Psoas muscle (tissue), 8 donors: ENCODE results near the gene B3GNT7. TPM values are rescaled to one million over a fixed set of nuclear protein-coding genes. Genes with fewer than 3 reads are reported as not detected.
"Not testable (repeated sequence)": the region's sequence is repeated elsewhere in the genome, so short reads cannot be mapped to it uniquely, and the experiment has no call there.

ENCODE experiments used
- ATAC-seq, 4 donors: fragments of 200-7000 bp; cut with Tn5 transposase; one replicate each; pipeline ENCODE4 v1.9.1; 2020; ENCODE audit warnings: moderate library complexity in 3 of 4, mild to moderate bottlenecking in 2 of 4
- DNase-seq, 2 donors: peaks; one replicate each; pipeline ENCODE4 v3.0.0-alpha.2; 2020
- H3K27ac ChIP-seq: fragments of 200-600 bp; one replicate; pipeline ENCODE4 v1.8.0; 2022
- H3K27me3 ChIP-seq, 3 donors: fragments of 200-600 bp in 1 of 3; one replicate each; pipeline versions ENCODE4 v1.6.1 to v1.8.0; 2013 to 2022; ENCODE audit warnings: low read length in 2 of 3, mild to moderate bottlenecking in 2 of 3, moderate library complexity in 1 of 3; ENCODE audit not compliant: insufficient read depth in 3 of 3
- H3K36me3 ChIP-seq, 2 donors: fragments of 200-600 bp in 1 of 2; one replicate each; pipeline versions ENCODE4 v1.6.1 to v1.8.0; 2013 to 2022; ENCODE audit warnings: low read depth in 1 of 2, mild to moderate bottlenecking in 1 of 2, moderate library complexity in 1 of 2; ENCODE audit not compliant: insufficient read depth in 1 of 2
- H3K4me1 ChIP-seq: fragments of 200-600 bp; one replicate; pipeline ENCODE4 v1.8.0; 2022
- H3K4me3 ChIP-seq: fragments of 200-600 bp; one replicate; pipeline ENCODE4 v1.8.0; 2022; ENCODE audit warnings: mild to moderate bottlenecking
- H3K9me3 ChIP-seq: fragments of 200-600 bp; one replicate; pipeline ENCODE4 v1.8.0; 2022
- WGBS, 3 donors: extraction: QIAGEN DNeasy Blood & Tissue Kit; methylation state at CpG; one replicate each; pipeline versions ENCODE4 v1.1.6 to v1.1.7; 2013; 5-methylcytosine and 5-hydroxymethylcytosine counted together
- intact Hi-C, 2 donors: fragments of 100-400 bp; cut with DNase I; formaldehyde crosslinking; loops; one replicate each; pipeline versions ENCODE4 v1.11.0 to v1.14.2; 2022
- polyA plus RNA-seq, 3 donors: library from polyadenylated mRNA; stranded (reverse); fragments of 200-250 nt; gene quantifications; one replicate each; pipeline ENCODE4 v1.2.3, GENCODE V29; 2013
- total RNA-seq, 4 donors: library from RNA; stranded (reverse); fragmentation: NEBNext Ultra II Directional in 2 of 4; extraction: Animal tissue kit (Norgen Biotek cat#: 25700) in 2 of 4; gene quantifications; one replicate each; pipeline versions ENCODE4 v1.2.1 to v1.2.4, GENCODE V29; 2021 to 2023
- TF ChIP-seq, protein P1 (sequence below): fragments of 200-600 bp; IDR thresholded peaks from one replicate; pipeline ENCODE4 v1.8.0; 2022; ENCODE audit warnings: antibody characterized with exemption
- donor health status: healthy with polysubstance abuse.
- donor health status: DM: no; HTN: no; CAD: no; lungs with moderate emphysema.
- donor health status: Bipolar disorder and iron deficiency.
- donor health status: healthy.
- donor health status: DM: yes; HTN: yes; CAD: no.
- donor health status: DM: no; HTN: no; CAD: no.
- donor health status: DM: no; HTN: no; CAD: no.
- donor health status: DM: yes; HTN: yes; CAD: no.

Gene B3GNT7
- total and polyA plus RNA-seq, 7 donors: 0.03 to 1.7 (median 0.29) TPM

DNA sequence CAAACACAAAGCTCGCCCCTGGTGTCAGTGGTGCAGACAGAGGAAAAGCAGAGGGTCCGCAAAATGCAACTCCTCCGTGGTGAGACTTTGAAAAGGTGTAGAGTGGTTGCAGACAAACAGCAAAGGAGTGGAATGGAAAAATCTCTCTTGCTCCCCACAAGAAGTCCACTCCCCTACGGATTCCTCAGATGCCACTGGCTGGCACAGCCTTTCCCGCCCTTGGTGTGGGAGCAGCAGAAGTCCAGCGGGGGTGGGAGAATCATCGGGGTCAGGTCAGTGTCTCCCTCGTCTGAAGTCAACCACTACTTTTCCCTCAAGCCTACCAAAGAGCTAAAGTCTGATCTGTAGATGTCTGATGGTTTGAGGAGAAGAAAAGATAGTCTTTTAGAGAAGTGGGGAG, 22.3 kb upstream of the B3GNT7 start:
- Histone ChIP-seq H3K9me3 (no peaks in the 10 kb centered on the region), H3K4me1 (no peaks in the 10 kb centered on the region), H3K36me3 (no peaks in the 10 kb centered on the region), H3K27ac (no peak overlapping the region), H3K27me3 (peaks cover 0 to 5% (median 0%) of the 10 kb centered on the region in 3 donors), H3K4me3 (no peak overlapping the region)
- TF ChIP-seq, protein P1, sequence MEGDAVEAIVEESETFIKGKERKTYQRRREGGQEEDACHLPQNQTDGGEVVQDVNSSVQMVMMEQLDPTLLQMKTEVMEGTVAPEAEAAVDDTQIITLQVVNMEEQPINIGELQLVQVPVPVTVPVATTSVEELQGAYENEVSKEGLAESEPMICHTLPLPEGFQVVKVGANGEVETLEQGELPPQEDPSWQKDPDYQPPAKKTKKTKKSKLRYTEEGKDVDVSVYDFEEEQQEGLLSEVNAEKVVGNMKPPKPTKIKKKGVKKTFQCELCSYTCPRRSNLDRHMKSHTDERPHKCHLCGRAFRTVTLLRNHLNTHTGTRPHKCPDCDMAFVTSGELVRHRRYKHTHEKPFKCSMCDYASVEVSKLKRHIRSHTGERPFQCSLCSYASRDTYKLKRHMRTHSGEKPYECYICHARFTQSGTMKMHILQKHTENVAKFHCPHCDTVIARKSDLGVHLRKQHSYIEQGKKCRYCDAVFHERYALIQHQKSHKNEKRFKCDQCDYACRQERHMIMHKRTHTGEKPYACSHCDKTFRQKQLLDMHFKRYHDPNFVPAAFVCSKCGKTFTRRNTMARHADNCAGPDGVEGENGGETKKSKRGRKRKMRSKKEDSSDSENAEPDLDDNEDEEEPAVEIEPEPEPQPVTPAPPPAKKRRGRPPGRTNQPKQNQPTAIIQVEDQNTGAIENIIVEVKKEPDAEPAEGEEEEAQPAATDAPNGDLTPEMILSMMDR: no peak
- ATAC-seq (no peak), DNase-seq (no peak)
- 90 to 91% (median 90%) methylated on average over 8 of the region's 8 CpGs for whole genome bisulfite sequencing, 3 donors
- intact Hi-C loops: no loop called here

DNA sequence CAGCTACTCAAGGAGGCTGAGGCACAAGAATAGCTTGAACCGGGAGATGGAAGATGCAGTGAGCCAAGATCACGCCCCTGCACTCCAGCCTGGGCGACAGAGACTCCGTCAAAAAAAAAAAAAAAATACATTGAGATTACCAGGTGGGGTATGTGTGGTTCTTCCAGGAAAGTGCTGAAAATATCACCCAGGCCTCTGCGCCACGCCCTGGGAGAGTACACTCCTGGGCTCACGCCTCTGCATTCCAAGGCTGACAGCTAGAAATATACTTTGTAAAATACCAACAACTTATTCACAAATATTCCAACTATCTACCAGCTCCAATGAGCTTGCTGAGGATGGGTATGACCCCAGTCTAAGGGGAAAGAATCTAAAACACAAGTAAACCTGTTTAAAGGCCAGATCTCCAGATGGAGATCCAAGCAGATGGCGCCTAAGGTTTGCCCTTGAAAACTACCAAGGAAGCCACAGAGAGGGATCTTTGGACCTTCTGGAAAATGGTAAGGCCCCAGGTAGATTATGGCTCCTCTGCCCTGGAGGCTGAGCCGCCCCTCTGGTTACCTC, 21.6 kb upstream of the B3GNT7 start:
- Histone ChIP-seq H3K9me3 (no peaks in the 10 kb centered on the region), H3K27me3 (peaks cover 0 to 5% (median 0%) of the 10 kb centered on the region in 3 donors), H3K4me1 (no peaks in the 10 kb centered on the region), H3K36me3 (no peaks in the 10 kb centered on the region), H3K4me3 (no peak overlapping the region), H3K27ac (no peak overlapping the region)
- ATAC-seq (no peak), DNase-seq (no peak)
- WGBS, 3 donors: 94 to 96% (median 95%) methylated on average over 9 of the region's 9 CpGs
- intact Hi-C loops: no loop called here
- TF ChIP-seq, protein P1: no peak

DNA sequence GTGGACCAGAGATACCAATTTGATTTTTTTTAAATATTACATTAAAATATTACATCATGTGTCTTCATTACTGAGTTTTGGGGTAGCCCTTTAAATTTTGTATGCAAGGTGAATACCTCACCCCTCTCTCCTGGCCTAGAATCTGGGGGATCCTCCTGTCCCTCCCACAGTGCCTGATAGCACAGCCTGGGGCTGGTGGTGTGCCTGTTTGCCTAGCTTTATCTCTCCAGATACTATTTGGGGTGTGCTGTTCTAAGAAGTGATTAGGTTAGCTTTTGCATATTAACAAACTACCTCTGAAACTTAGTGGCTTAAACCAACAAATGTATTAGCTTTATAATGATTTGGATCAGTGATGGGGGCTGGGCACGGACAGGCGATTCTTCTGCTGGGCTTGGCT, 20.7 kb upstream of the B3GNT7 start:
- Histone ChIP-seq H3K27me3 (peaks cover 0 to 5% (median 0%) of the 10 kb centered on the region in 3 donors), H3K36me3 (no peaks in the 10 kb centered on the region), H3K4me3 (no peak overlapping the region), H3K4me1 (no peaks in the 10 kb centered on the region), H3K27ac (no peak overlapping the region), H3K9me3 (no peaks in the 10 kb centered on the region)
- WGBS, 3 donors: 91 to 100% (median 97%) methylated on average over 2 of the region's 2 CpGs
- intact Hi-C loops: no loop called here
- DNase-seq (no peak), ATAC-seq (no peak)
- TF ChIP-seq, protein P1: no peak

DNA sequence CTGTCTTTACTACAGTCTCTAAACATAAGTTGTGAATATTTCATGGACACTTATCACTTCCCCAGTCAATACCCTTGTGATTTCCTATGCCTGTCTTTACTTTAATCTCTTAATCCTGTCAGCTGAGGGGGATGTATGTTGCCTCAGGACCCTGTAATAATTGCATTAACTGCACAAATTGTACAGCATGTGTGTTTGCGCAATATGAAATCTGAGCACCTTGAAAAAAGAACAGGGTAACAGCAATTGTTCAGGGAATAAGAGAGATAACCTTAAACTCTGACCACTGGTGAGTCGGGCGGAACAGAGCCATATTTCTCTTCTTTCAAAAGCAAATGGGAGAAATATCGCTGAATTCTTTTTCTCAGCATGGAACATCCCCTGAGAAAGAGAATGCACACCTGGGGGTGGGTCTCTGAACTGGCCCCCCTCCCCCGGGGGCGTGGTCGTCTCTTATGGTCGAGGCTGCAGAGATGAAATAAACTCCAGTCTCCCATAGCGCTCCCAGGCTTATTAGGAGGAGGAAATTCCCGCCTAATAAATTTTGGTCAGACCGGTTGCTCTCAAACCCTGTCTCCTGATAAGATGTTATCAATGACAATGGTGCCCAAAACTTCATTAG, 19.4 kb upstream of the B3GNT7 start:
- H3K4me1 ChIP-seq, H3K36me3 ChIP-seq, H3K9me3 ChIP-seq, H3K4me3 ChIP-seq, H3K27me3 ChIP-seq, H3K27ac ChIP-seq, ATAC-seq, intact Hi-C loops, DNase-seq: not testable (repeated sequence)
- WGBS, 3 donors: 39 to 46% (median 43%) methylated on average over 10 to 11 of the region's 11 CpGs

DNA sequence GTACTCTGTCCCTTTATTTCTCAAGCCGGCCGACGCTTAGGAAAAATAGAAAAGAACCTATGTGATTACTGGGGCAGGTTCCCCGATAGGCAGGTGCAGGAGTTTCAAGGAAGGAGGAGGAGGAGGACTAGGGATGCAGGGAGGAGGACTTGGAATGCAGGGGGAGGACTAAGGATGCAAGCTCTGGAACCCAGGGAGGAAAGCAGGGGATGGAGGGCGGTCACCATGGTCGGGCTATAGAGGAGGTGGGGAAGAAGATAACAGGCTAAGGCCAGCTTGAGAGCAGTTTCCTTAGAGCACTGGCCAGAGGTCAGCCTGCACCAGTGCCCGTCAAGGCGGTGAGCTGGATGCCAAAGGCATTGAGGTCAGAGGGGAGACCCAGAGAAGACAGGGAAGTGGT, 18.7 kb upstream of the B3GNT7 start:
- no peaks in the 10 kb centered on the region for H3K9me3 ChIP-seq
- H3K36me3 ChIP-seq: no peaks in the 10 kb centered on the region
- no peaks in the 10 kb centered on the region for H3K4me1 ChIP-seq
- H3K27ac ChIP-seq: no peak overlapping the region
- TF ChIP-seq, protein P1: no peak
- no peak for ATAC-seq
- intact Hi-C loops: no loop called here
- no peak overlapping the region for H3K4me3 ChIP-seq
- no peak for DNase-seq
- H3K27me3 ChIP-seq: peaks cover 0 to 5% (median 0%) of the 10 kb centered on the region in 3 donors
- 56 to 62% (median 59%) methylated on average over 8 of the region's 8 CpGs for WGBS, 3 donors
